Hematopoietic multipotent progenitor cell treated with erythropoietin and hydrocortisone succinate and interleukin-3 and kit ligand, for 17 days (in vitro differentiated cells): ENCODE measurements around the gene PANK3.
"Not testable (repeated sequence)": the region's sequence is repeated elsewhere in the genome, so short reads cannot be mapped to it uniquely, and the experiment has no call there.

Source experiments
- DNase-seq: peaks from one replicate; pipeline ENCODE4 v3.0.0-alpha.2; 2015; ENCODE audit warnings: low spot score

PANK3 gene

DNA sequence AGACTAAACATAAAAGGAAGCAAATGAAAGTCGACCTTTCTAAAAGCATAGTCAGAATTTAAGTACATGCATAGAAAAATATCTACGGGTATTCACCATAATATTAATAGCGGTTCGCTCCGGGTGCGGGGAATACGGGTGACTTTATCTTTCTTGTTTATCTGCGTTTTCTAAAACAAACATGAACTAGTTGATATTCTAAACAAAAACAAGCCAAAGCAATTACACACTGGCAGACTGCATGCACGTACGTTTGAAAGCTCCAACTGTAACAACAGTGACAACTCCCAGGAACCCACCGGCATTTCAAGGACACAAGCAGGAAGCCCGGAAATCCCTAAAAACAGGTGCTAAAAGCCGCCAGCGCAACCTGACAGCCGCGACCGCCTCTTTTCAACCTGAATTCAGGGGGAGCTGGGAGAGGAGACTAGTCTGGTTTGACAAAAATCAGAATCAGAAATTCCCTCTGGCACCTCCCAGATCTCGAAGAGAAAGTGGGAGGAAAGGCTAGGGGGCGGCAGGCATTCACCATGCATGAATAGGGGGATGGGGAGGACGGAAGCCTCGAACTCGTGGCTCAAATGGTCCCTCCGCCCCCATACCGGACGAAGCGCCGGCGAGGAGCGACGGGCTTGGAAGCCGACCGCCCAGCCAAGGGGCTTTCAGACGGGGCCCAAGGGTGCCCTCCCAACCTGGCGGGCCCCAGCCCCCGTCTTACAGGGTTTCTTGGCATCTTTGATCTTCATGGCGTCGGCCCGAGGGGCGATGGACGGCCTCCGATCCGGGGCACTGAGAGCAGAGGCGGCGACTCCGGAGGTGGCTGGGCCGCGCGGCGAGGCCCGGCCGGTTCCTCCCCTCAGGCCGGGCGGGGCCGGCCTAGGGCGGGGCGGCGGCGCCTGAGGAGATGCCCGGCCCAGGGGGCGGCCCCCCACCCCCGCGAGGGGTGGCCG lies at the start of gene PANK3:
TSS of gene PANK3 (minus strand) at position 831 of the 950 bp plus-strand sequence. CDS start at position 746, 85 bp downstream.
- DNase-seq, result peak; percentile 54

DNA sequence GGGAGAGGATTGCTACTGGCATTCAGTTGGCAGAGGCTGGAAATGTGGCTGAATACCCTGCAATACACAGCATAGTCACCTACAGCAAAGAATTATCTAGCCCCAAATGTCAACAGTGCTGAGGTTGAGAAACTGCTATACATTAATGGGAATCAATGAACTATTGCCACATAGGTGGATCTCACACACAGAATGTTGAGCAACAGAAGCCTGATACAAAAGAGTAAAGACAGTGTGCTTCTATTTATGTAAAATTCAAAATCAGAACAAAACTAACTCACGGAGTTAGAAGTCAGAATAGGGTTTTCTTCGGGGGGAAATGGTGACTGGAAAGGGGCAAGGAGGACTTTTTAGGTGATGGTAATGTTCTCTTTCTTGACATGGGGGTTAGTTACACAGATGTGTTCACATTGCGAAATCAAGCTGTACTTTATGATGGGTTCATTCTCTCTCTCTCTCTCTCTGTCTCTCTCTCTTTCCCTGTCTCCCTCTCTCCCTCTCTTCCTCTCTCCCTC lies 45.7 kb upstream of the PANK3 start:
- DNase-seq, result no peak

DNA sequence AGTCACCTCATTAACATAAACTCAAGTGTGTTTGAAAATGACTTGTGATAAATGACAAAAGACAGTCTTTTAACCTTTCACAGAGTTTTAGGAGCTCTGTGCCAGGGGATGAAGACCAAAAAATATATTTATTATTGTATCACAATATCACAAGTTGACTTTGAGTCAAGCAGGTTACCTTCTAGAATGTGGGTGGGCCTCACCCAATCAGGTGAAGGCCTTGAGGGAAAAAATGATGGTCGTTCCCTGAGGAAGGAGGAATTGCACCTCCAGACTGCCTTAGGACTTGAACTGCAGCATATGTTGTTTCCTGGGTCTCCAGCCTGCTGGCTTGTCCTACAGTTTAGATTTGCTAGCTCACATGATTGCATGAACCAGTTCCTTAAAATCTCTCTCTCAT lies 41.6 kb upstream of the PANK3 start:
- DNase-seq, result no peak

DNA sequence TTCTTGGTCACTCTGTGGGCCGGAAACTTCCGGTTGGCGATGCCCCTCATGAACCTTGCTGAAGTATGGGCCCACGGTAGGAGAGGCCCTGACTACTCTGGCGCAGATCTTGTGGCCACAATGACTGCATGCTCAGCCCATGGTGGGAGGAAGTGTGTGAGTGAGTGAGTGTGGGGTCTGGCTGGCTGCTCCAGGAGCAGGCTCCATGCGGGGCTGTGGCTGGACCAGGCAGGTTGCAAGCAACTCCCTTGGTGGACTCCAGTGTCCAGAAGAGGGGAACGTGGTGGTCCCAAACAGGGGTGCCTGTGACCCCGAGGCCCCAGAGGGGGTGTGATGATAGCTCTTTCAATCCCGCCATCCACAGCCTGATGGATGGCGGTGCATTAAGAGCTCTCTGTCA lies 35.5 kb upstream of the PANK3 start:
- no peak for DNase-seq

DNA sequence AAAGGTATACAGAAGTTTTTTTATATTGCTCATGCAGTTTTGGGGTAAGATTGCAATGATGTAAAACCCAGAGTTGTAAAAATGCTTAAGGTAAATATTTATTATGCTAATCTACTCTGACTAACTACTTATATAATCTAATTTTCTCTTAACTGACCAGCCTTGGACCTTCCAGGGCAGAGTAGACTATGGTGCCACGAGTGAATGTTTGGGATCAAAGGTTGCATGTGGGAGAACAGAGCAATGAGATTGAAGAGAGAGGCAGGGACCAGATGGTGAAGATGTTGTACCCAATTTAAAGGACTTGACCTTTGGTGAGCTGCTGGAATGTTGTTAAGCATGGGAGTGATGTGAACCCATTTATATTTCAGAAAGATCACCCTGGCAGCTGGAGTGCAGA lies 34.8 kb upstream of the PANK3 start:
- DNase-seq, result no peak

DNA sequence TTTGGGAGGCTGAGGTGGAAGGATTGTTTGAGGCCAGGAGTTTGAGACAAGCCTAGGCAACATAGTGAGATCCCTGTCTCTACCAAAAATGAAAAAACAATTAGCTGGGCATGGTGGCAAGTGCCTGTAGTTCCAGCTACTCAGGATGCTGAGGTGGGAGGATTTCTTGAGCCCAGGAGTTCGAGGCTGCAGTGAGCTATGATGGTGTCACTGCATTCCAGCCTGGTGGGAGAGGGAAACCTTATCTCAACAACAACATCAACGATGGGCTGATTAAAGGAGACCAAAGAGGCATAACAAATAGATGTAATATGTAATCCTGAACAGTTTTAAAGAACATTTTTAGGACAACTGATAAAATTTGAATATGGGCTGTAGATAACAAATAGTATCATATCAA lies 34.2 kb upstream of the PANK3 start:
- no peak for DNase-seq

DNA sequence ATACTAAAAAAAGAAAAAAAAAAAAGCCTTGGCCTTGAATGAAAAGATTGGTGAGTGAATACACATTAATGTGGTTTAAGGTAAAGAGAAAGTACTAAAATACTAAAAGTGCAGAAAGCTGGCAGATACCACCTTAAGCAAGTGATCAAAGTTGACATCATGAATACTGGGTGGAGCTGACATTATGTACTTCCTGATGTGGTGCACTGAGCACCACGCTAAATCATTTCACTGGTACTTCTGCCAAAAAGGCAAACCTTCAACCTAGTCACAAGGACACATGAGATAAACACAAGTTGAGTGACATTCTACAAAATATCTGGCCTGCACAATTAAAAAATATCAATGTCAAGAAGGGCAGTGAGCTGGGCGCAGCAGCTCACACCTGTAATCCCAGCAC lies 33.8 kb upstream of the PANK3 start:
- DNase-seq, result no peak

DNA sequence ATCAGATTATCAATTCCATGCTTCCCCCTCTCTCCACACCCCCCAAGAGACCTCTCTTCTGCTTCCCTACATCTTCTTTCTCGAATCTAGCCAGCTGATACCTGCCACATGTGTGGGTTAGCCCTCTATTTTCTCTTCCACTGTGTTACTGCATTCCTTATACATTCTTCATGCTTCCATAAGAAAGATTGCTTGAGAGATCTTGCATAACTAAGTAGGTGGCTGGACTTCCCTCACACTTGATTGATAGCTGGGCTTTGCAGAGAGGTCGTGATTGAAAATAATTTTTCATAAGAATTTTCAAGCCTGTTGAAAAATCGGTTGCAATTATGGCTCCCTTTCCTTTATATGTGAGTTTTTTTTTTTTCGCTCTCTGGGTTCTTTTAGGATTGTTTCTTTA lies 33.0 kb upstream of the PANK3 start:
- DNase-seq, result no peak

DNA sequence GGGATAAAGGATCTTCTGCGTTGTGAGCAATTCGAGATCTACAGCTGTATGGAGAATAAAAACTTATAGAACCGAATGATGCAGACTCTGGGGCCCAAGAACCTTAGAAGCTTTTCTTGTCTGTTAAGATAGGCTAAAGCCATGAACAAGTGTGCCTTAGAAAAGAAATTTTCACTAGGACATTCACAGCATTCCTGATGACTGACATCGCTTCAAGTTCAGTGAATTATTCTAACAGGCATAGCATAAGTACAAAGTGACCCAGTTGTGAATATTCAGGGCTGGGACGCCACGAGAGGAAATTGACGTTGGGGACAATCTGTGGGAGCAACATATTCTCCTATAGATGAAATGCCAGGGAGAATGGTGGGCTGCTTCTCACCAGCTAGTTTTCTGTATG lies 32.0 kb upstream of the PANK3 start:
- no peak for DNase-seq

DNA sequence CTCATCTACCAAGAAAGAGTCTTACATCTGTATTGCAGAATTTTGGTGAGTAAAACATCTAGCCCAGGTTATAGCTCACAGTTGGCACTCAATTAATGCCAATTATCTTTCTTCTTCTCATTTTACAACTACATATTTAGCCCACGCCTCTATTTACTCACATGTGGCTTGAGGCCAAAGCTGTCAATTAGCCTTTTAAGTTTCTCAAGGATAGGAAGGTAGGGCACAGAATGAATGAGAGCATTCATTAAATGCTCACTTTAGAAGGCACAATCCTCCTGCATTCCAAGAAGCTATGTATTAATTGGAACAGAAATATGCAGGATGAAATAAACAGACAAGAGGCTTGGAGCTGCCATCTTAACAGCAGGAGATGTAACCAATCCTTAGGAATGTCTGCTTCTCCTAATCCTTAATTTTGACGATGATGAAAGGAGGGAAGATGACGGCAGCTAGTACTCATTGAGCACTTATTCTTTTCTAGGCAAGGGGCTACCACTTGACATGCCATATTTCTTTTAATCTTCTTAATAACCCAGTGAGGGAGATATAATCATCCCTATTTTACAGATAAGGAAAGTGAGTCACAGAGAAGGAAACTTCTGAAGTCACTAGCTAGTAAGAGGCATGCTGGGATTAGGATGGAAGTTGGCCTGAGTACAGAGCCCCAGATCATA lies 30.8 kb upstream of the PANK3 start:
- DNase-seq, result no peak

DNA sequence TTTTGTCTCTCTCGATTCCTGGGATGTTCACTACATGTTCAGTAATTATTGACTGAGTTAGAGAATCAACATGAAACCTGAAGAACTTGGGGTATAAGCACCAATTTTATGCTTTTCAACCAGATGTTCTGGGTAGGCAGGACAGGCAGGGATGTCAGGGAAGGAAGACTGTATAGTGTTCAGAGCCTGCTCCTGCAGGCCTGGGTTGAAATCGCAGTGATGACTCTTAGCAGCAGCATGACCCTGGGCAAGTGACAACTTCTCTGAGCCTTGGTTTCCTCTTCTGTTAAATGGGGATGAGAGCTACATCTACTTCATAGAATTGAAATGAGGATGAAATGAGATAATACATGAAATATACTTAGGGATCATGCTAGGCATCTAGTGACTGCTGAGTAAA lies 29.7 kb upstream of the PANK3 start:
- no peak for DNase-seq

DNA sequence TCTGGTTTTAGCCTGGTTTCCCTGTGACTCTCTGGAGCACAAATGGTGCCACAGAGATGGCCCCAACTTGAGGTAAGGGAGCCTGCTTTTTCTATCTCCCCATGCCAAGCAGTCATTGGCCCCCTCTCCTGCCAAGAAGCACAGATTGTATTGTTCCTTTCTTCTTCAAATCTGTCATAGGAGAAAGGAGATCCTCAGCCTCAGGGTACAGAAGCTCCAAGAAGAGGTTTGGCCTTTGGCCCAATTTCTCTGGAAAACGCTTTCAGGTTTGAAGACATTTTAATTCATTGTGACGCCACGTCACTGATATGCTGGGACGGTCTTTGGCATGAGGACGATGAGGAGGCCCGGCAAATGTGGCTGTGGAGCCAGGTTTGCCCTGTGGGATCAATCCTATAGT lies 29.2 kb upstream of the PANK3 start:
- DNase-seq, result no peak

DNA sequence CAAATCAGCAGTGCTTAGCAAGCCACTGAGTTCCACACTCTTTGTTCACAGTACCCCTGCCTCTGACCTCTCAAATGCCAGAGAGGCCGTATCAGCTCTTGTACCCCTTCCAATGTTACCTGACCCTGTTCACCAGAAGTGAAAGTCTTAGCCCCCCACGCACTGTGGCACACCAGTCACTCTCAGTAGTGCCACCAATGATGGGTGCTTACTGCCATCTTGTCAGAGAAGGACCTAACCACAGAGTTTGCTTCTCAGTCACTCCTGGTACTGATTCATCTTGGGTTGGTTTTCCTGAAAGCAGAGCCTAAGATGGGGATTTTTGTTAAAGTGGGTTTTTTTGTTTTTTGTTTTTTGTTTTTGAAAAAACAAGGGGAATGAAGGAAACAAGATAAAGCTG lies 28.8 kb upstream of the PANK3 start:
- no peak for DNase-seq

DNA sequence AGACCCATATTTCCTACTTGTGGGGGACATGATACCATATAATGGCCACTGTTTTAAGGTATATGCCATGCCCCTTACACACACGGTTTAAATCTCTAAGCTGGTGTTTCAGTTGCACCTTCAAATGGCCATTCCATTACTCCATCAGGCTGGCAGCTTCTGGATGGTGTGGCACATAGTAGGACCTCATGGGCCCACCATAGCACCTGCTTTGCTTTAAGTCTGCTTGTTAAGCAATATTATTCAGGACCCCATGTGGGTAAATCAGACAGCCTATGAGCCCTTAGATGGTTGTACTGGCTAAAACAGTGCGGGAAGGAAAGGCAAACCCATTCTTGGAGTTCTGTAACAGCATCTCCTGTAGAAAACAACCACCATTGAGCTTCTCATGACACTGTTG lies 27.4 kb upstream of the PANK3 start:
- DNase-seq, result no peak

DNA sequence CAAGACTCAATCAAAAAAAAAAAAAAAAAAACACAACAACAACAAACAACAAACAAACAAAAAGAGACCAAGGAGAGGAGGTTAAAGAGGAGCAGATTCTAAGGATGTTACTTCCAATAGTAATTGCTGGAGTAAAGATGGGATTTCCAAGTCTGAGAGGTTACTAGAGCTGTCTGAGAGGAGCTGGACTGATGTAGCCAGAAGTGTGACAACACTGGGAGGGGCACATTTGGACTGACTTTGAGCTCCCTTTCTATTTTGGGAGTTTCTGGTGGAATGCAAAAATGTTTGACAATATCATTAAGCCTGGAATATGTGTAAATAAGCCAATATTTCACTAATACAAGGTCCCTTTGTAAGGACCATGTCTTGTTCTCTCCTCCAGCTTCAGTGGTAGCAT lies 25.3 kb upstream of the PANK3 start:
- DNase-seq, result no peak

DNA sequence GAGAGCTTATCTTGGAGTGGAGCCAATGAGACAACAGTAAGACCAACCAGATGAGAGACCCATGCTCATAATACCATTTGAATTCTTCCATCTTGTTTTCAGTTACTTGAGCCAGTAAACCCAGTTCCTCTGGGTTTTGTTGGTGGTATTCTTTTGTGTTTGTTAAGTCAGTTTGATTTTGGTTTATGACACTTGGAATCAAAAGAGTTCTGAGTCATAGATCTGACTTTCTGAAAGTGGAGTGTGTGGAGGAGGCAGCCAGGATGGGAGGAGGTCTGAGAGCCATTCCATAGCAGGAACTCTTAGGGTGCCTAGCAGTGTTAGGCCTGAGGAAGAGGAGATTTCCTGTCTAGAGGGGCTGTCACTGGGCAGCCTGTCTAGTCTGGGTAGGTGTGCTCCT lies 24.6 kb upstream of the PANK3 start:
- no peak for DNase-seq

DNA sequence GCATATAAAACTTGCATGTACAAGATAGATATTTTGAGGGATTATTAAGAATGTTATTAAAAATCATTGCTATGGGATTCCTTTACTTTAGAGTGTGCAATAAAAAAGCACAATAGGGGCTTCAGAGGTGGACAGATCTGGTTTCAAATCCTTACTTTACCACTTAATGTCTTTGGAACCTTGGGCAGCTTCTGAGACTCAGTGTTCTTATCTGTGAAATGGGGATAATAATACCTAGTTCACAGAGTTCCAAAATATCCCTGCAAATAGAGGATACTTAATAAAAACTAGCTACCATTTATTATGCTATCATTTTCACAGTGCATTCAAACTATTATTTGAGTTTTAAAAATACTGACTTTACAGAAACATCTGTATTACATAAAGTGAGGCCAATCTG lies 23.3 kb upstream of the PANK3 start:
- DNase-seq, result no peak

DNA sequence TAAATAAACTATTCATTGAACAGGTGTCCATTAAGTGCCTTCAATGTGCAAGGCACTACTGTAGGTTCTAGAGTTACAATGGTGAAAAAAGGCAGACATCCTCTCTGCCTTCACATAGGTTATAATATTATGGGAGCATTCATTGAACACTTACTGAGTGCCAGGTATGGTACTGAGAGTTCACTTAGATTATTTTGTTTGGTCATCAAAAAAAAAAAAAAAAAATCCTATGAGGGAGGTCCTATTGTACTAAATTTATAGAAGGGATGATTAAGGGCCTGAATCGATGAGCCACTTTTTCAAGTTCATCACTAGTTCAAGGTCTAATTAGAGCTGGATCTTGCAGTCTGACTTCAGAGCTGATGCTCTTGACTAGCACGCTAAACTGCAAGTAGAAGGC lies 22.8 kb upstream of the PANK3 start:
- DNase-seq, result no peak

DNA sequence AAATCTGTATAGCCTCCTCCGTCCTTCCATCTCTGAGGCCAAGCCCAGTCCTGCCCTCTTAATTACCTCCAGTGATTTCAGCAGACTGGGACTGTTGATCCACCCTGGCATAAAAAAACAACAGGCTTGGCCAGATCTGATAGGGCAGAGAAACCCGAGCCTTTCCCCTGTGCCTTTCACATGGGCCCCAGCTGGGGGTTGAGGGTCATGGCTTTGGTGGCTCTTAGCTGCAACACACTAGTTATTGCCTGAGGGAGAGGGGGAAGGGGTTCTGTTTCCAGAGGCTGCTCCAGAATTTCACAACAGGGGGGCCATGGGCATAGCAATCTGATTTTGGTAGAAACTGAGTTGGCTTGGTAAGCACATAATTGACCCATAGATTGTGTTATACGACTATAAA lies 21.2 kb upstream of the PANK3 start:
- no peak for DNase-seq

DNA sequence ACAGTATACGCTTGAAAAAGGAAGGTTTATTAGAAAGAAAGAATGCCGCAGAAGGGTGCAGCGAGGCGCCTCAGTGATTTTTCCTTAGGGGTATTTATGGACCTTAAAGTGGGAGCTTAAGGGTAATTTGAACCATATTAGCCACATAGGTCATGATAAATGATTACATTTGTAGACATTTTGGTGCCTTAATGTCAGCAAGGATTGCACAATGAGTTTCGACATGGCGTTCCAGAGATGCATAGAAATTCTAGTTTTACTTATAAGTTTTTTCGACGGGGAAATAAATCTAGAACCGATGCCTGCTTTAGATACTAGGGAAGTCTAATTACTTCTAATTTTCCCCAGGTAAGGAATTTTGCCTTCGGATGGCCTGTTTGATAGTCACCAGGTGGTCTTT lies 20.7 kb upstream of the PANK3 start:
- no peak for DNase-seq

DNA sequence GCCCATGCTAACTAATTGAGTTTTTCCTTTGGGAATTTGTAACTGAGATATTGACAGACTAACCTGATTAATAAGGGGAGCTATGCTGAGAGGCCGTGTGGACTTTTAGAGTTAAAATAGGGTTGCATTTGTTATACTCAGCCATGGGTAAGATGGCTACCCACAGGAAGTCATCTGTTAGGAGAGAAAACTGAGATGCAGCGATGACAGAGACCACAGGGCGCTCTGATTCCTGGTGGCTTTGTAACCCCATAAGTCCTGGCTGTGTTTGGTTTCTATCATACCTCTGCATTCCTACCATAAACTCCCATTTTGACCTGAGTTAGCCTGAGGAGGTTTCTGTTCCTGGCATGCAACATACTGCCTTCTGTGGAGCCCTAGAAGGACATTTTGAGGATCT lies 19.5 kb upstream of the PANK3 start:
- no peak for DNase-seq

DNA sequence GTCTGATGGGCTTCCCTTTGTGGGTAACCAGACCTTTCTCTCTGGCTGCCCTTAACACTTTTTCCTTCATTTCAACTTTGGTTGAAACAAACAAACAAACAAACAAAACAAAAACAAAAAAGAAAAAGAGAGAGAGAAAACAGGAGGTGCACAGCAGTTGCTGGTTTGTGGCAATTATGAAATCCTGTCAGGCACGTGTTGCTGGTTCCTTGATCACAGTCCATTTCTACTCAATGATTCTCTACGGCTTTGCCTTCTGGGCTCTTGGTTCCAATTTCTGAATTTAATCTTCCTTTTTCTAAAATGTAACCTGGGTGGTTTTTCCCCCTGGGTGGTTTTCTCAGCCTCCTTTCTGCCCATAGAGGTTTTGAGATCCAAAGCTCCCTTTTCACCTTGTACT lies 17.8 kb upstream of the PANK3 start:
- no peak for DNase-seq

DNA sequence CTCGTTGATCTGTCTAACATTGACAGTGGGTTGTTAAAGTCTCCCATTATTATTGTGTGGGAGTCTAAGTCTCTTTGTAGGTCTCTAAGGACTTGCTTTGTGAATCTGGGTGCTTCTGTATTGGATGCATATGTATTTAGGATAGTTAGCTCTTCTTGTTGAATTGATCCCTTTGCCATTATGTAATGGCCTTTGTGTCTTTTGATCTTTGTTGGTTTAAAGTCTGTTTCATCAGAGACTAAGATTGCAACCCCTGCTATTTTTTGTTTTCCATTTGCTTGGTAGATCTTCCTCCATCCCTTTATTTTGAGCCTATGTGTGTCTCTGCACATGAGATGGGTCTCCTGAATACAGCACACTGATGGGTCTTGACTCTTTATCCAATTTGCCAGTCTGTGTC lies 17.0 kb upstream of the PANK3 start:
- not testable (repeated sequence) for DNase-seq

DNA sequence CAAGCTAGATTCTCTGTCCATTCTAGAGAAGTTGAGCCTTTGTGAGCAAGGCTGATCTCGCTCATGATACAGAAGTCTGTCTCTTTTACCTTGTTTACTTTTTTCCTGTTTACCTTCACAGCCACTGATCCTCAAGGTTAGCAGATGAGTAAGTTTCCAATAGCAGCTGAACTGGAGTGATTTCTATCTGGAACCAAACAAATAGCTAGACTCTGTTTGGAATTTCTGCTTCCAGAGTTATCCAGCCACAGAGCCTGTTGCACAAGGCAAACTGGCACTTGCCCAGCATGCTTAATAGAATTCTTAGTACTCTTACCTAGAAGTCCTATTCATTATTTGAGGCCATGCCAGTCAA lies 12.8 kb upstream of the PANK3 start:
- DNase-seq, result no peak
